NCI-H187 treated with DMSO at 0.1 percent for 48 hours (cell line): ENCODE measurements around the gene GALNT18.
A peak's percentile ranks its signal among the peaks of the same experiment; 100 is the strongest.

Experiments
- DNase-seq: peaks from one replicate; lab custom pipeline; 2025; lab: John Stamatoyannopoulos, UW

The GALNT18 gene

GRCh38 chr11:11496879-11497278 lies 124.9 kb downstream of the GALNT18 start:
- no peak for DNase-seq

- DNase-seq: no peak
These were observed 127.5 kb downstream of the GALNT18 start for GRCh38 chr11:11494348-11494747.

- DNase-seq: no peak
These were observed 128.1 kb downstream of the GALNT18 start for GRCh38 chr11:11493698-11494097.

GRCh38 chr11:11491589-11491988 lies 130.2 kb downstream of the GALNT18 start:
- no peak for DNase-seq

- no peak for DNase-seq
These were observed 130.8 kb downstream of the GALNT18 start for GRCh38 chr11:11491014-11491413.

- DNase-seq: no peak
These were observed 135.4 kb downstream of the GALNT18 start for GRCh38 chr11:11486423-11486822.

- no peak for DNase-seq
These were observed 135.8 kb downstream of the GALNT18 start for GRCh38 chr11:11486002-11486401.

- no peak for DNase-seq
These were observed 138.2 kb downstream of the GALNT18 start for GRCh38 chr11:11483627-11484026.

- DNase-seq: no peak
These were observed 139.1 kb downstream of the GALNT18 start for GRCh38 chr11:11482730-11483129.

- no peak for DNase-seq
These were observed 140.4 kb downstream of the GALNT18 start for GRCh38 chr11:11481371-11481770.

- no peak for DNase-seq
These were observed 140.8 kb downstream of the GALNT18 start for GRCh38 chr11:11480971-11481370.

- DNase-seq: no peak
These were observed 143.1 kb downstream of the GALNT18 start for GRCh38 chr11:11478687-11479086.

GRCh38 chr11:11477695-11478420 lies 143.9 kb downstream of the GALNT18 start:
- no peak for DNase-seq

- no peak for DNase-seq
These were observed 144.7 kb downstream of the GALNT18 start for GRCh38 chr11:11476971-11477645.

GRCh38 chr11:11476499-11476898 lies 145.3 kb downstream of the GALNT18 start:
- no peak for DNase-seq

- no peak for DNase-seq
These were observed 149.7 kb downstream of the GALNT18 start for GRCh38 chr11:11472106-11472505.

GRCh38 chr11:11471201-11471600 lies 150.6 kb downstream of the GALNT18 start:
- DNase-seq: no peak

GRCh38 chr11:11468954-11469353 lies 152.9 kb downstream of the GALNT18 start:
- DNase-seq: no peak

- no peak for DNase-seq
These were observed 154.5 kb downstream of the GALNT18 start for GRCh38 chr11:11467312-11467711.

- no peak for DNase-seq
These were observed 157.2 kb downstream of the GALNT18 start for GRCh38 chr11:11464555-11464954.

GRCh38 chr11:11463405-11463804 lies 158.4 kb downstream of the GALNT18 start:
- peak; percentile 70 for DNase-seq

- no peak for DNase-seq
These were observed 160.3 kb downstream of the GALNT18 start for GRCh38 chr11:11461473-11461872.

GRCh38 chr11:11459578-11459977 lies 162.2 kb downstream of the GALNT18 start:
- DNase-seq: no peak

GRCh38 chr11:11458485-11458884 lies 163.3 kb downstream of the GALNT18 start:
- DNase-seq: no peak
